HEK293 (cell line): ENCODE measurements around the gene MOB2.

Experiments
- CTCF ChIA-PET: fragments of 350-600 bp; formaldehyde crosslinking; extraction: SDS; loops from one replicate; lab custom pipeline; 2021; ENCODE audit warnings: antibody characterized with exemption; lab: Yijun Ruan, JAX
- POLR2A ChIA-PET: fragments of 300-600 bp; formaldehyde crosslinking; extraction: SDS; loops from one replicate; lab custom pipeline; 2020; ENCODE audit warnings: antibody characterized with exemption, inconsistent platforms; lab: Yijun Ruan, JAX
- H3K27ac ChIP-seq: fragments of 200-500 bp; sonication (Bioruptor generic); 2 replicates; pipeline ENCODE4 v1.5.1; 2014; ENCODE audit warnings: low read depth, low read length, control low read depth, inconsistent platforms; ENCODE audit errors: extremely low read depth
- H3K36me3 ChIP-seq, 2 experiments: fragments of 200-500 bp in 1 of 2; sonication (Bioruptor generic) in 1 of 2; 1 replicate in 1 of 2; 2 replicates in 1 of 2; pipeline ENCODE4 v1.5.1; 2014 to 2017; ENCODE audit warnings: inconsistent platforms in 2 of 2, low read length in 2 of 2; ENCODE audit not compliant: control insufficient read depth in 2 of 2, insufficient read depth in 1 of 2
- H3K4me1 ChIP-seq: fragments of 200-500 bp; sonication (Bioruptor generic); 2 replicates; pipeline ENCODE4 v1.5.1; 2014; ENCODE audit warnings: mild to moderate bottlenecking, low read length, inconsistent platforms; ENCODE audit not compliant: control insufficient read depth, insufficient read depth
- H3K4me3 ChIP-seq: 2 replicates; pipeline ENCODE4 v1.5.1; 2011; ENCODE audit warnings: low read depth, mild to moderate bottlenecking, control low read depth, low read length, moderate library complexity
- H3K9me3 ChIP-seq: fragments of 200-500 bp; sonication (Bioruptor generic); 2 replicates; pipeline ENCODE4 v1.5.1; 2014; ENCODE audit warnings: low read depth, low read length, inconsistent platforms; ENCODE audit not compliant: control insufficient read depth, insufficient read depth
- GLI2 ChIP-seq: fragments of 450-650 bp; formaldehyde crosslinking; IDR thresholded peaks from 2 replicates; pipeline ENCODE4; 2017; ENCODE audit warnings: missing biosample characterization, missing genetic modification characterization, low read depth, borderline replicate concordance
- TCF7L2 ChIP-seq: IDR thresholded peaks from 2 replicates; pipeline ENCODE4 v1.6.1; 2011; ENCODE audit warnings: low read depth, mild to moderate bottlenecking, inconsistent platforms, low read length, moderate library complexity, borderline replicate concordance
- YY1 ChIP-seq: fragments of 450-650 bp; formaldehyde crosslinking; IDR thresholded peaks from 2 replicates; pipeline ENCODE4 v1.5.1; 2018; ENCODE audit warnings: missing biosample characterization, missing genetic modification characterization
- ZNF133 ChIP-seq: fragments of 450-650 bp; formaldehyde crosslinking; IDR thresholded peaks from 2 replicates; pipeline ENCODE4 v1.5.1; 2016; ENCODE audit warnings: missing biosample characterization, missing genetic modification characterization
- ZNF140 ChIP-seq: fragments of 450-650 bp; formaldehyde crosslinking; IDR thresholded peaks from 2 replicates; pipeline ENCODE4 v1.5.1; 2016; ENCODE audit warnings: missing biosample characterization, missing genetic modification characterization
- ZNF146 ChIP-seq: fragments of 450-650 bp; formaldehyde crosslinking; IDR thresholded peaks from 2 replicates; pipeline ENCODE4 v1.5.1; 2016; ENCODE audit warnings: missing biosample characterization, missing genetic modification characterization
- ZNF175 ChIP-seq: fragments of 450-650 bp; formaldehyde crosslinking; IDR thresholded peaks from 2 replicates; pipeline ENCODE4 v1.5.1; 2016; ENCODE audit warnings: missing biosample characterization, missing genetic modification characterization
- ZNF211 ChIP-seq: fragments of 450-650 bp; formaldehyde crosslinking; IDR thresholded peaks from 2 replicates; pipeline ENCODE4 v1.5.1; 2016; ENCODE audit warnings: low read depth, missing biosample characterization, missing genetic modification characterization
- ZNF221 ChIP-seq: fragments of 450-650 bp; formaldehyde crosslinking; IDR thresholded peaks from 2 replicates; pipeline ENCODE4 v1.5.1; 2017; ENCODE audit warnings: missing biosample characterization, missing genetic modification characterization, borderline replicate concordance
- ZNF324 ChIP-seq: fragments of 450-650 bp; formaldehyde crosslinking; IDR thresholded peaks from 2 replicates; pipeline ENCODE4 v1.5.1; 2016; ENCODE audit warnings: missing biosample characterization, missing genetic modification characterization
- ZNF394 ChIP-seq: fragments of 450-650 bp; formaldehyde crosslinking; IDR thresholded peaks from 2 replicates; pipeline ENCODE4 v1.5.1; 2016; ENCODE audit warnings: missing biosample characterization, missing genetic modification characterization, mild to moderate bottlenecking, moderate library complexity, borderline replicate concordance
- ZNF560 ChIP-seq: fragments of 450-650 bp; formaldehyde crosslinking; IDR thresholded peaks from 2 replicates; pipeline ENCODE4 v1.5.1; 2017; ENCODE audit warnings: missing biosample characterization, missing genetic modification characterization, borderline replicate concordance
- ZNF585B ChIP-seq: fragments of 450-650 bp; formaldehyde crosslinking; IDR thresholded peaks from 2 replicates; pipeline ENCODE4 v1.5.1; 2016; ENCODE audit warnings: missing biosample characterization, missing genetic modification characterization
- ZNF701 ChIP-seq: fragments of 450-650 bp; formaldehyde crosslinking; IDR thresholded peaks from 2 replicates; pipeline ENCODE4 v1.5.1; 2016; ENCODE audit warnings: missing biosample characterization, missing genetic modification characterization
- TF ChIP-seq, protein P1 (sequence below): fragments of 450-650 bp; formaldehyde crosslinking; IDR thresholded peaks from 2 replicates; pipeline ENCODE4 v1.5.1; 2016; ENCODE audit warnings: missing biosample characterization, missing genetic modification characterization
- TF ChIP-seq, protein P2 (sequence below): fragments of 450-650 bp; formaldehyde crosslinking; IDR thresholded peaks from 2 replicates; pipeline ENCODE4 v1.5.1; 2016; ENCODE audit warnings: missing biosample characterization, missing genetic modification characterization
- TF ChIP-seq, protein P3 (sequence below): fragments of 450-650 bp; formaldehyde crosslinking; IDR thresholded peaks from 2 replicates; pipeline ENCODE4 v1.5.1; 2017; ENCODE audit warnings: missing biosample characterization, missing genetic modification characterization

MOB2 gene

DNA sequence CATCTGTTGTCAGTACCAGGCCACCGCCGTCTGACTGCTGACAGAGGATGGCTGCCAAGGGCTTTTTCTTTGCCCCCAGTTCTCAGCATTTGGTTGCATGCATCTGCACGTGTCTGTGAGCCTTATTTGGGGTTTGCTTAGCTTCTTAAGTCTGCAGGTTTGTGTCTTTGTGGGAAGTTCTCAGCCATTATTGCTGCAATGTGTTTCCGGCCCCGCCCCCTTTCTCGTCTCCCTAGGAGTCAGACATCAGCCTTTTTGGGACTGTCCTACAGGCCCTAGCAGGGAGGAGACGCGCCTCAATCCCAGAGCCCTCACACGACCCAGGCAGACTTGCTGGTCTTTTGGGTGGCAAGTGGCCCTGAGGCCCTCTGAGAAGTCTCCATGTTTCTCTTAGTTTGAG is 8.0 kb downstream of the MOB2 start:
- CTCF ChIA-PET, result no interaction called here
- POLR2A ChIA-PET, result no interaction called here
- no peaks in the 10 kb centered on the region for H3K9me3 ChIP-seq
- TF ChIP-seq YY1 (tag by site-specific recombination), result no peak
- TF ChIP-seq ZNF221, result no peak
- TF ChIP-seq, protein P1, sequence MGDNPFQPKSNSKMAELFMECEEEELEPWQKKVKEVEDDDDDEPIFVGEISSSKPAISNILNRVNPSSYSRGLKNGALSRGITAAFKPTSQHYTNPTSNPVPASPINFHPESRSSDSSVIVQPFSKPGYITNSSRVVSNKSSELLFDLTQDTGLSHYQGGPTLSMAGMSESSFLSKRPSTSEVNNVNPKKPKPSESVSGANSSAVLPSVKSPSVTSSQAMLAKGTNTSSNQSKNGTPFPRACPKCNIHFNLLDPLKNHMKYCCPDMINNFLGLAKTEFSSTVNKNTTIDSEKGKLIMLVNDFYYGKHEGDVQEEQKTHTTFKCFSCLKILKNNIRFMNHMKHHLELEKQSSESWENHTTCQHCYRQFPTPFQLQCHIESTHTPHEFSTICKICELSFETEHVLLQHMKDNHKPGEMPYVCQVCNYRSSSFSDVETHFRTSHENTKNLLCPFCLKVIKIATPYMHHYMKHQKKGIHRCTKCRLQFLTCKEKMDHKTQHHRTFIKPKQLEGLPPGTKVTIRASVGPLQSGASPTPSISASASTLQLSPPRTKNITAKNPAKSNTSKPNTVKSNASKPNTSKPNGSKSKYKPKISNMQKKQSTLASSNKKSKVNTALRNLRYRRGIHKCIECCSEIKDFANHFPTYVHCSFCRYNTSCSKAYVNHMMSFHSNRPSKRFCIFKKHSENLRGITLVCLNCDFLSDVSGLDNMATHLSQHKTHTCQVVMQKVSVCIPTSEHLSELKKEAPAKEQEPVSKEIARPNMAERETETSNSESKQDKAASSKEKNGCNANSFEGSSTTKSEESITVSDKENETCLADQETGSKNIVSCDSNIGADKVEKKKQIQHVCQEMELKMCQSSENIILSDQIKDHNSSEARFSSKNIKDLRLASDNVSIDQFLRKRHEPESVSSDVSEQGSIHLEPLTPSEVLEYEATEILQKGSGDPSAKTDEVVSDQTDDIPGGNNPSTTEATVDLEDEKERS, result no peak
- no peak for TF ChIP-seq TCF7L2
- TF ChIP-seq ZNF324, result no peak
- no peak for TF ChIP-seq ZNF140 (tag by site-specific recombination)
- H3K4me1 ChIP-seq, result no peaks in the 10 kb centered on the region
- H3K4me3 ChIP-seq, result no peak overlapping the region
- no peak overlapping the region for H3K27ac ChIP-seq
- H3K36me3 ChIP-seq, result peaks cover 0 to 45% of the 10 kb centered on the region in 2 experiments; a peak in 1 of 3 replicates

DNA sequence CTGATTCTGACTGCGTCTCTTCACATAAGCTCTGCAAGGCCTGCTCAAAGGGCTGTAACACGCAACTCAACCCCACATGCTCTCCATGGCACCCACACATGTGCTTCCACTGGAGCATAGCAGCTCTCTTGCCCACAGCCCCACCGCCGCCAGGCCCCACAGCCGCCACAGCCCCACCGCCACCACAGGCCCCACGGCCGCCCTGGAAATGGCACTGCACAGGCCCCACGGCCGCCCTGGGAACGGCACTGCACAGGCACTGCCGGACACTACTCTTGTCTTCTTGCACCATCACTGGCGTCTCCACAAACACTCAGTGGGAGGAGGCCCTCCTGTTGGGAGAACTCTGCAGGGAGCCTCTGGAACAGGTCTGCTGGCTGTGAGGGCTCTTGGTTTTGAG is 8.6 kb downstream of the MOB2 start:
- no peak overlapping the region for H3K4me3 ChIP-seq
- POLR2A ChIA-PET, result no interaction called here
- no peak for TF ChIP-seq GLI2 (tag by site-specific recombination)
- TF ChIP-seq ZNF324, result no peak
- no peak for TF ChIP-seq ZNF211 (tag by site-specific recombination)
- TF ChIP-seq, protein P2, sequence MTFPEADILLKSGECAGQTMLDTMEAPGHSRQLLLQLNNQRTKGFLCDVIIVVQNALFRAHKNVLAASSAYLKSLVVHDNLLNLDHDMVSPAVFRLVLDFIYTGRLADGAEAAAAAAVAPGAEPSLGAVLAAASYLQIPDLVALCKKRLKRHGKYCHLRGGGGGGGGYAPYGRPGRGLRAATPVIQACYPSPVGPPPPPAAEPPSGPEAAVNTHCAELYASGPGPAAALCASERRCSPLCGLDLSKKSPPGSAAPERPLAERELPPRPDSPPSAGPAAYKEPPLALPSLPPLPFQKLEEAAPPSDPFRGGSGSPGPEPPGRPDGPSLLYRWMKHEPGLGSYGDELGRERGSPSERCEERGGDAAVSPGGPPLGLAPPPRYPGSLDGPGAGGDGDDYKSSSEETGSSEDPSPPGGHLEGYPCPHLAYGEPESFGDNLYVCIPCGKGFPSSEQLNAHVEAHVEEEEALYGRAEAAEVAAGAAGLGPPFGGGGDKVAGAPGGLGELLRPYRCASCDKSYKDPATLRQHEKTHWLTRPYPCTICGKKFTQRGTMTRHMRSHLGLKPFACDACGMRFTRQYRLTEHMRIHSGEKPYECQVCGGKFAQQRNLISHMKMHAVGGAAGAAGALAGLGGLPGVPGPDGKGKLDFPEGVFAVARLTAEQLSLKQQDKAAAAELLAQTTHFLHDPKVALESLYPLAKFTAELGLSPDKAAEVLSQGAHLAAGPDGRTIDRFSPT (tag by site-specific recombination), result no peak
- no peak for TF ChIP-seq ZNF133
- TF ChIP-seq, protein P3, sequence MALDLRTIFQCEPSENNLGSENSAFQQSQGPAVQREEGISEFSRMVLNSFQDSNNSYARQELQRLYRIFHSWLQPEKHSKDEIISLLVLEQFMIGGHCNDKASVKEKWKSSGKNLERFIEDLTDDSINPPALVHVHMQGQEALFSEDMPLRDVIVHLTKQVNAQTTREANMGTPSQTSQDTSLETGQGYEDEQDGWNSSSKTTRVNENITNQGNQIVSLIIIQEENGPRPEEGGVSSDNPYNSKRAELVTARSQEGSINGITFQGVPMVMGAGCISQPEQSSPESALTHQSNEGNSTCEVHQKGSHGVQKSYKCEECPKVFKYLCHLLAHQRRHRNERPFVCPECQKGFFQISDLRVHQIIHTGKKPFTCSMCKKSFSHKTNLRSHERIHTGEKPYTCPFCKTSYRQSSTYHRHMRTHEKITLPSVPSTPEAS (tag by site-specific recombination), result no peak
- TF ChIP-seq ZNF701 (tag by site-specific recombination), result no peak
- no peak for TF ChIP-seq ZNF560 (tag by site-specific recombination)
- no peak for TF ChIP-seq ZNF585B (tag by site-specific recombination)
- TF ChIP-seq ZNF175 (tag by site-specific recombination), result no peak
- TF ChIP-seq ZNF394, result no peak
- no peak for TF ChIP-seq ZNF146 (tag by site-specific recombination)
- TF ChIP-seq, all 188 proteins: peak for 0
- no peaks in the 10 kb centered on the region for H3K9me3 ChIP-seq
- no peak overlapping the region for H3K27ac ChIP-seq
- no peaks in the 10 kb centered on the region for H3K4me1 ChIP-seq
- peaks cover 0 to 49% of the 10 kb centered on the region in 2 experiments; a peak in 1 of 3 replicates for H3K36me3 ChIP-seq
- CTCF ChIA-PET, result interaction anchor here (0.8 kb wide), 1 partner anchor 175 kb away, joined by 4 read pairs; no protein-coding TSS in a partner anchor
